SW480 (cell line): ENCODE data around the gene CDC42SE2.
A peak's percentile ranks its signal among the peaks of the same experiment; 100 is the strongest.
"Not testable (repeated sequence)": the region's sequence is repeated elsewhere in the genome, so short reads cannot be mapped to it uniquely, and the experiment has no call there.

Experiments
- DNase-seq: peaks from one replicate; pipeline ENCODE4 v3.0.0-alpha.2; 2016; ENCODE audit warnings: low spot score

Gene CDC42SE2

GRCh38 chr5:131389869-131390265 is 126.0 kb downstream of the CDC42SE2 start:
- DNase-seq, result no peak

- no peak for DNase-seq
Observed at GRCh38 chr5:131392466-131393095, 128.7 kb downstream of the CDC42SE2 start.

DNA sequence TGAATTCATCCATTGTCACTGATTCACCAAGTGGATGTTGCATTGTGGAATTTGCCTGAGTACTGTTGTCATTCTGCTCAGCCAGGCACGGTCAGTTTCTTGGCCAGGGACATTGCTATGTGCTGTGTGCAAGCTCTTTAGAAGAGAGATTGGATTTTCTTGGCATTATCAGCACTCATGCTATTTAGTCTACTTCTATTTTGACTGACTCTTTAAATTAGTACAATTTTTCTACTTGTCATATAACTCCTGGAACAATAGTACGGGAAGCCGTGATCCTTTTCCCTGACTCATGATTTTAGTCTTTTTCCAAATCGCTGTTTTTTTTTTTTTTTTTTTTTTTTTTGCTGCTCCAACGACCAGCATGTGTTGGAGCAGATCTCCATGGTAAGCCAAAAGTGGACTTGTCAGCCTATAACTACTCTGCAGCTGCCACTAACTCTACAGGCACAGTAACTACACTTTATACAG is 129.7 kb downstream of the CDC42SE2 start:
- no peak for DNase-seq

DNA sequence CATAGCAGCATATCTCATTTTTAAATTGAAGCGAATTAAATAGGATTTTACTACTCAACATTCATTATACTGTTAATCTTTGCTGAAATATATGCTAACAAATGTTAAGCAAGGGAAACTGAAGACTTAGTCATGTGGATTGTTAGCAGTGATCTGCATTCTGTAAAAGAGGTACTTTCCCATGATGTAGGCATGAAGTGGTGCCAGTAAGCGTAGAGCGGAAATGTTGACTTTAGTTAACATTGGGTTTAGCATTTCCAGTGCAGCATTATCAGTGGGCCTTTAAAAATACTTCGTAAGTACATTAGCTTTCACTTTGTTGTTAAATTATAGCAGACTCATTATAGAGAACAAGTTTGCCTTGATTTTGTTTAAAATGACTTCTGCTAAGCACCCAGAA is 130.3 kb downstream of the CDC42SE2 start:
- no peak for DNase-seq

GRCh38 chr5:131396015-131396414 is 132.2 kb downstream of the CDC42SE2 start:
- no peak for DNase-seq

DNA sequence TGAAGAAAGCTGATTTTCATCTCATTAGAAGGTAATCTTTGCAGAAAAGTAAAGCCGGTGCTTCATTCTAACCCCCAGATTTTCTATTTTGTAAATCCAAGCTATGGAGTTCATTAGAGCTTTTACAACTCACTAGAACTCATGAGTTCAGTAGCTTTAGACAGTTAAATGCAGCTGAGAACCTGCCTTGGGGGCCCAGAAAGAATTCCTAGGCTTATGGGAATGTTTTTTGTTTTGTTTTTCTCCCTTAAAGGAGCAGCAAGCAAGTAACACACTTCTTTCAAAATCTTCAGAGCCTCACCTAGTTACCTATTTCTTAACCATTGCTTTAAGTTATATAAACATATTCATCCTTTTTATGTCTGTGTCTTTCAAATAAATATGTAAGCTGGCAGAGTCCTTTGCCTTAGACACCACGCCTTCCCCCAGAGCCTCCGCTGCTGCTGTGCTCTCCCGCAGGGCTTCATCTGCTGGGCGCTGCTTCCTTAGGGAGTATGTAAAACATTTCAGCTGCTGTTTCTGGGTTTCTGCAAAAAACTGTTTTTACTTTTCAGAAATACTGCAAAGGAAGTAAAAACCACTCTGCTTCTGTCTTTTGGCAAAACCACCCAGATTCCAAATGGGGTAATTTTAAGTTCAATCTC is 132.9 kb downstream of the CDC42SE2 start:
- no peak for DNase-seq

- DNase-seq, result not testable (repeated sequence)
Observed at GRCh38 chr5:131399007-131399406, 135.2 kb downstream of the CDC42SE2 start.

DNA sequence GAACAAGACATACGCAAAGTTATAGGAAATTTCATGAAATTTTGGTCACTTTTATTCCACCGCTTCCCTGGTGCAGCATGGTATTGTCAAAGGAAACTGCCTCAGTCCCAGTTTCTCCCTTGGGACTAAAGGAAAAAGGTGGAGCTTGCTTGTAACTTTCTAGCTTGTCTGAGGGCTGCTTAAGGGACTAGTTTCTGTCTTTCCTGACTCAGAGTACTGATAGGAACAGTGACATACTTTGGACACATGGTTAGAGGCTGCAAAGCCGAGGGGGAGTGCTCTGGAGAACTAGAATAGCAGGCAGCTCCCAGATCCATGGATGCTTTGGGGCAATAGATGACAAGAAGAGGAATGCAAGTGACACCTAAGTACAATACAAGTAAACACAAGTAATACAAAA is 136.7 kb downstream of the CDC42SE2 start:
- no peak for DNase-seq

- DNase-seq, result no peak
Observed at GRCh38 chr5:131405674-131406073, 141.8 kb downstream of the CDC42SE2 start.

- DNase-seq, result no peak
Observed at GRCh38 chr5:131406076-131406475, 142.2 kb downstream of the CDC42SE2 start.

- no peak for DNase-seq
Observed at GRCh38 chr5:131406975-131407638, 143.3 kb downstream of the CDC42SE2 start.

- DNase-seq, result no peak
Observed at GRCh38 chr5:131413605-131414559, 150.0 kb downstream of the CDC42SE2 start.

DNA sequence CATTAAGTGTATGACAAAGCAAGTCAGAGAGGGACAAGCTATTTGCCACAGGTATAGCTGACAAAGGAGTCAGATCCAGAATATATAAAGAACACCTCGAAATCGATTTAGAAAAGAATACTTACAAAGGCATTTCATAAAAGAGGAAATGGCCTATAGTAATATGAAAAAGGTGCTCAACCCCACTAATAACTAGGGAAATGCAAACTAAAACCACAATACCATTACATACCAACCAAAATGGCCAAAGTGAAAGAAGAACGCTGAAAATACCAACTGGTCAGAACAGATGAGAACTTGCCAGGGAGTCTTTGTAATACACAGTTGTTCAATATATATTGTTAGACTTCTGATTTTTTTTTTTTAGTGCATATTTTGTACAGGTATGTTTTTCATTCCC is 152.9 kb downstream of the CDC42SE2 start:
- DNase-seq, result no peak

DNA sequence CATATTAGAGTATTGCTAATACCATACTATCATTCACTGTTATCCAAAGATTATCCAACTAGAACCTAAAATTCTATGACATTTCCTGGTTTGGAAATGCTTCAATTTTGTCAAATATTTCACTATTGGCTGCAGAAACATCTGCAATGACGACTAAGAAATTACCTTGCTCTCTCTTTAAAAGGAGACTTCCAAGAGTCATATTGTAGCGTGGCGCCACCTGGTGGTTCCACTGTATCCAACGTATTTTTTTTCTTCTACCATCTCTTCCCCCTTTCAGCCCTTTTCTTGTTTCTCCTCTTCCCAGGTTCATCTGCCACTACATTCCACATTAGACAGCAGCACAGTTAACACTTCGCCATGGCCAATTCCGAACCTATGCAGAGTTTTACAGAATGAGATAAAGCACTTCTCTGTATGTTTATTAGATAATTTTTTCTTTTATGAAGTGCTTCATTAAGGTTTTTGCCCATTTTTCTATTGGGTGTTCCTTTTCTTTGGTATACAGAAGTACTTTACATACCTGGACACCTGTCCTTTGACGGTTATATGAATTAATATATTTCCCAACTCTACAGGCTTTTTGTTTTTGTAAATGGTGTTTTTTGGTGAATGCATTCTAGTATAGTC is 153.5 kb downstream of the CDC42SE2 start:
- DNase-seq, result peak; percentile 76

DNA sequence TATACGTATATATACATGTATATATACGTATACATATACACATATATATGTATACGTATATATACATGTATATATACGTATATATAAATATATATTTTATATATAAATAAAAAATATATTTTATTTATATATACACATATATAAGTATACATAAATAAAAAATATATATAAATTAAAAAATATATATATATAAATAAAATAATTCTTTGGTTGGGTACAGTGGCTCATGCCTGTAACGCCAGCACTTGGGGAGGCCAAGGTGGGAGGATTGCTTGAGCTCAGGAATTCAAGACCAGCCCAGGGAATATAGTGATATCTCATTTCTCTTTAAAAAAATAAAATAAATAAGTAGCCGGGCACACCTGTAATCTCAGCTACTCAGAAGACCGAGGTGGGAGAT is 155.0 kb downstream of the CDC42SE2 start:
- no peak for DNase-seq

GRCh38 chr5:131419877-131420276 is 156.0 kb downstream of the CDC42SE2 start:
- no peak for DNase-seq

DNA sequence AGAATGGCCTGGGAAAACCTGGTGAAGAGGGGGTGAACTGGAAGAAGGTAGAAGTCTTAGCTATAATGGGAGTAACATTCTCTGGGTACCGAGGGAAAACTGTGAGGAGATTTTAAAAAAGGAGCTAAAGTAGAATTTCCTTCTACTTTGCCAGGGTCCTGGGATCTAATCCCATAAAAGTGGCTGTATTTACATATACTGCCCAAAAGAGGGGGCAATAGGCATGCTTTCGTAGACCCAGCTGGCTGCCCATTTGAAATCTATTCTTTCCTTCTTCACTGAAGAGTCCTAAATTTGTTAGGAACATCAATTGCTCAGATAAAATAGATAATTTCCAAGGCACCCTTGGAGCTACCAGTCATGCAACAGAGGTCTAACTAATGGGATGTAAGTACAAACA is 159.2 kb downstream of the CDC42SE2 start:
- peak; percentile 14 for DNase-seq

- DNase-seq, result no peak
Observed at GRCh38 chr5:131426011-131426410, 162.2 kb downstream of the CDC42SE2 start.

- DNase-seq, result no peak
Observed at GRCh38 chr5:131430794-131431193, 166.9 kb downstream of the CDC42SE2 start.

DNA sequence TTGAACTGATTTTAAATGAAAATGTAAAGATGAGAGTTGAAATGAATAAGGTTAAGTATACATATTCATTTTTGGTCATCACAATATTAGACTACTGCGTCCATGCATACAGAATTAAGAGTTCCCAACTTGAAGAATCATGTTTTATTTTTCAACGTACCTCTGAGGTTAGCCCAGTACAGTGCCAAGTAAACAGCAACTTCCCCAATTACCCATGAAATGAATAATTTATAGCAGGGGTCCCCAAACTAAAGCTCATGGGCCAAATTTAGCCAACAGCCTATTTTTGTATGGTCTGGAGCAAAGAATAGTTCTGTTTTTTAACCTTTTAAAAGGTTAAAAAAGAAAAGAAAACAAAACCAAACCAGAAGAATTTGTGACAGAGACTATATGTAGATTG is 167.9 kb downstream of the CDC42SE2 start:
- no peak for DNase-seq

DNA sequence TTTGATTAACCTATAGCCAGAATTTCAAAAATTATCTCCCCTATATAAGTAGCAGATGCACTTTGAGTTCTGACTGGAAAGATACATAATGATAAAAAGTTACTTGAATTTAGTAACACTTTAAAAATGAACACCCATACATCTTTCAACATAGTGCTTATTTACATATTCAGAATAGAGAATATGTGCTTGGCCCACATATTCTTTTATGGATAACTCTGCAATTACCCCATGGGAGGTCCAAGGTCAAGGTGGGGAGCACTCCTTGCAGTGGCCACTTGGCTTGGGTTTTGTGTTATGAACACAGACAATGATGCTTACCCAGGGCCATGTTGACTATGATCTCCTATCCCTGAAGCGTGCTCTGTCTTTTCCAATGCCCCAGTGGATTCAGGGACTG is 169.3 kb downstream of the CDC42SE2 start:
- no peak for DNase-seq

DNA sequence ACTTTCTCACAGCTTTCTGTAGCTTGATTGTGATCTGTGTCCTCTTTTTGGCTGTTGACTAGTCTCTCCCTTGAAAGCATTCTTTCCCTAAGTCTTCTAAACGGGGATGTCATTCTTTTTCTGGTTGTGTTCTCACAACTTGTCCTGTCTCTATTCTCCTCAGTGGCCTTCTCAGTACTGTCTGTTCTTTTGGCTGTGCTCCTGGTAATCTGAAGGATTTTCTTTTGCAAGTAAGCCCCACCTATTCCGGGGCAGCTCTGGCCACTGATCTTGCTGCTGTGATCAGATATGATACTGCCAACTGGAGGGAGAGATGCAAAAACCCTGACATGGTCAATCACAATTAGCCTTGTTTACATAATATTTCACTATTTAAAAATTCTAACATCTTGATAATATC is 172.2 kb downstream of the CDC42SE2 start:
- no peak for DNase-seq
